Activated CD4-positive, alpha-beta T cell treated with anti-CD3 and anti-CD28 coated beads, Interleukin-2, amount 10 ng/mL, durations not matched to agents 7 days and 5 days (primary cell): ENCODE results near the gene RAP1B. TPM values are rescaled to one million over a fixed set of nuclear protein-coding genes. Genes with fewer than 3 reads are reported as not detected.

Experiments
- CTCF ChIA-PET: fragments of 350-600 bp; sonication (Branson Sonifier 250); formaldehyde crosslinking; loops from one replicate; lab custom pipeline; 2021; ENCODE audit warnings: antibody characterized with exemption; lab: Charles Lee
- POLR2A ChIA-PET: fragments of 350-600 bp; sonication (Branson Sonifier 250); formaldehyde crosslinking; loops from one replicate; lab custom pipeline; 2021; ENCODE audit warnings: antibody characterized with exemption; lab: Charles Lee
- DNase-seq: peaks from one replicate; pipeline ENCODE4 v3.0.0-alpha.2; 2020
- H3K27ac Mint-ChIP-seq: one replicate; pipeline ENCODE4 v1.8.0; 2021; ENCODE audit warnings: mild to moderate bottlenecking, moderate library complexity, mixed read lengths
- H3K27me3 Mint-ChIP-seq: one replicate; pipeline ENCODE4 v1.8.0; 2021; ENCODE audit warnings: mixed read lengths
- H3K36me3 Mint-ChIP-seq: one replicate; pipeline ENCODE4 v1.8.0; 2021; ENCODE audit warnings: low read depth, mixed read lengths
- H3K4me1 Mint-ChIP-seq: one replicate; pipeline ENCODE4 v1.8.0; 2021; ENCODE audit warnings: mixed read lengths
- H3K4me3 Mint-ChIP-seq: one replicate; pipeline ENCODE4 v1.8.0; 2021; ENCODE audit warnings: mild to moderate bottlenecking, moderate library complexity, mixed read lengths
- H3K9me3 Mint-ChIP-seq: one replicate; pipeline ENCODE4 v1.8.0; 2021; ENCODE audit warnings: mixed read lengths
- total RNA-seq, 2 experiments: library from RNA; stranded (reverse); gene quantifications; one replicate each; pipeline ENCODE4 v1.2.3, GENCODE V29; 2021

The RAP1B gene
- 100 to 1,000 TPM; 223 to 284 TPM for total RNA-seq

- Mint-ChIP-seq H3K36me3 (peaks cover 42% of the 10 kb centered on the region), H3K9me3 (no peaks in the 10 kb centered on the region), H3K27me3 (no peaks in the 10 kb centered on the region), H3K4me1 (peaks cover 43% of the 10 kb centered on the region), H3K4me3 (peak within 1 kb of the TSS; percentile 93), H3K27ac (peak within 1 kb of the TSS; percentile 97)
- ChIA-PET POLR2A (interaction anchor here (0.6 to 1.0 kb wide), 2 partner anchors 128 to 226 kb away, joined by 3 to 4 read pairs; no protein-coding TSS in a partner anchor), CTCF (interaction anchor here (0.6 to 1.9 kb wide), 6 partner anchors 15 to 255 kb away, joined by 3 to 4 read pairs (median 3); no protein-coding TSS in a partner anchor)
- peak; percentile 91 for DNase-seq
Observed at GRCh38 chr12:68610370-68611093, at the start of gene RAP1B. TSS of gene RAP1B (plus strand) at chr12:68610899. CDS start at chr12:68648725, 37,826 bp downstream.

DNA sequence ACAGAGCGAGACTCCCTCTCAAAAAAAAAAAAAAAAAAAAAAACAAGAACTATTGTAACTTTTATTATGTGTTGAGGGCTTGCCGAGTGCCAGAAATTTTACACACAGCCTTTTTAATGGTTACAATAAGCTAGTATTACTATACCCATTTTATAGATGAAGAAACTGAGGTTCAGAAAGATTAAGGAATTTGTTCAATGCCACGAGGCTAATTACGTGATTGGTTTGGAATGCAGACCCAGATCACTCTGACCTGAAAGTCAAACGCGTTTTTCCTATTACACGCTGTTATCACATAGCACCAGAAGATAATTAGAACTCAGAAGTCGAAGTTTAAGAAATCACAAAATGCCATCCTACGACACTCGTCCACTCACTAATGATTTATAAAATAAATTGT lies 48.9 kb upstream of the RAP1B start:
- H3K4me3 Mint-ChIP-seq: no peak overlapping the region
- no peaks in the 10 kb centered on the region for H3K27me3 Mint-ChIP-seq
- no peak overlapping the region for H3K27ac Mint-ChIP-seq
- H3K4me1 Mint-ChIP-seq: peaks cover 29% of the 10 kb centered on the region
- POLR2A ChIA-PET: no interaction called here
- H3K9me3 Mint-ChIP-seq: no peaks in the 10 kb centered on the region
- no peak for DNase-seq
- CTCF ChIA-PET: interaction anchor here (0.6 to 1.0 kb wide), 3 partner anchors 11 to 66 kb away, joined by 3 to 4 read pairs (median 3); no protein-coding TSS in a partner anchor
- no peaks in the 10 kb centered on the region for H3K36me3 Mint-ChIP-seq

GRCh38 chr12:68564166-68564565 lies 46.5 kb upstream of the RAP1B start:
- H3K4me1 Mint-ChIP-seq: peaks cover 26% of the 10 kb centered on the region
- ChIA-PET CTCF (interaction anchor here (0.6 to 0.7 kb wide), 2 partner anchors 18 to 388 kb away, joined by 3 to 4 read pairs; no protein-coding TSS in a partner anchor), POLR2A (no interaction called here)
- no peaks in the 10 kb centered on the region for H3K36me3 Mint-ChIP-seq
- no peaks in the 10 kb centered on the region for H3K27me3 Mint-ChIP-seq
- no peak overlapping the region for H3K4me3 Mint-ChIP-seq
- H3K27ac Mint-ChIP-seq: no peak overlapping the region
- H3K9me3 Mint-ChIP-seq: no peaks in the 10 kb centered on the region
- no peak for DNase-seq

DNA sequence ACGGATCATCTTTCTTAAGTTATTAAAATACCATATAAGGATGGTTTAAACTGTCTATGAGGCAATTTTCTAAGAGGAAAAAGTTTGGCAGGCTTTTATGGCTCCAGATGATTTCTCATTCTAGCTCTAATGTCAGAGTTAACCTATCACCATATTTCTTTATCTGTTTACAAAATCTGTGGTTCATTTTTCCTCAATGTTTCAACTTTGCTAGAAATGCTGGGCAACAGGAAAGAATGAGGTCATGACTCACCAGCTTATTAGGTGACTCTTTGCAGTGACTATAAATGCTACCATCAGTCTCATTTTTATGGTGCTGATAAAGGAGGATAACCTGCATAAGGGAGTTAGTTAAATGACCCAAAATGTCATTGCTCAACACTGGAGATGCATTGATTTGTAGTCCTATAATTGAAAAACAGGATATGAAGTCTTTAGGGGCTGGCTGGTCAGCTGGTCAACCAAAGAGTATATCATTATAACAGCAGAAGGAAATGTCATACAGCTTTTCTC lies 45.3 kb upstream of the RAP1B start:
- no peak for DNase-seq
- Mint-ChIP-seq H3K4me3 (no peak overlapping the region), H3K36me3 (no peaks in the 10 kb centered on the region), H3K9me3 (no peaks in the 10 kb centered on the region), H3K27me3 (no peaks in the 10 kb centered on the region), H3K4me1 (peaks cover 21% of the 10 kb centered on the region), H3K27ac (peak overlapping the region; percentile 15)
- ChIA-PET CTCF (interaction anchor here (1.0 to 1.9 kb wide), 2 partner anchors 10 to 13 kb away, joined by 4 to 8 read pairs; no protein-coding TSS in a partner anchor), POLR2A (interaction anchor here (0.7 kb wide), 1 partner anchor 62 kb away, joined by 3 read pairs; no protein-coding TSS in a partner anchor)

GRCh38 chr12:68568922-68569569 lies 41.7 kb upstream of the RAP1B start:
- Mint-ChIP-seq H3K27ac (no peak overlapping the region), H3K9me3 (no peaks in the 10 kb centered on the region), H3K36me3 (no peaks in the 10 kb centered on the region), H3K4me1 (peaks cover 34% of the 10 kb centered on the region), H3K27me3 (no peaks in the 10 kb centered on the region), H3K4me3 (no peak overlapping the region)
- POLR2A ChIA-PET: no interaction called here
- CTCF ChIA-PET: interaction anchor here (1.4 kb wide), 1 partner anchor 10 kb away, joined by 3 read pairs; no protein-coding TSS in a partner anchor
- no peak for DNase-seq

DNA sequence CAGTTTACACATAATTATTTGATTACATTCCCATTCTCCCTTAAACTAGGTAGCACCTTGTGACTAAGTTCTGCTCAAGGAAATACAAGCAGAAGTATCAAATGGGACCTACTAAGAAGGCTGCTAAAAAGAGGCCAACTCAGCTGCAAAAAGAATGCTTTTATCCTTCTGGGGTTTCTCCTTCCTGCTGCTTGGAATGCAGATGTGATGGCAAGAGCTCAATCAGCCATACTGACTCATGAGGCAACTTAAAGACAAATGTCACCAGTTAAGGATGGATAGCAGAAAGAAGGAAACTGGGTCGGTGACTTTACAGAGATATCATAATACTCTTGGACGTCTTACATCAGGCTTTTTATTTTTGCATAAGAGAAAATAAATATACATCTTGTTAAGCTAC lies 38.0 kb upstream of the RAP1B start:
- Mint-ChIP-seq H3K27me3 (no peaks in the 10 kb centered on the region), H3K27ac (no peak overlapping the region), H3K9me3 (no peaks in the 10 kb centered on the region), H3K4me3 (no peak overlapping the region), H3K4me1 (peaks cover 22% of the 10 kb centered on the region), H3K36me3 (no peaks in the 10 kb centered on the region)
- POLR2A ChIA-PET: interaction anchor here (1.0 kb wide), 1 partner anchor 20 kb away, joined by 3 read pairs; no protein-coding TSS in a partner anchor
- CTCF ChIA-PET: interaction anchor here (1.0 to 1.4 kb wide), 3 partner anchors 14 to 62 kb away, joined by 3 to 4 read pairs (median 3); no protein-coding TSS in a partner anchor
- no peak for DNase-seq

GRCh38 chr12:68573406-68573805 lies 37.3 kb upstream of the RAP1B start:
- no peaks in the 10 kb centered on the region for H3K27me3 Mint-ChIP-seq
- ChIA-PET CTCF (no interaction called here), POLR2A (no interaction called here)
- H3K4me3 Mint-ChIP-seq: no peak overlapping the region
- H3K9me3 Mint-ChIP-seq: no peaks in the 10 kb centered on the region
- no peaks in the 10 kb centered on the region for H3K36me3 Mint-ChIP-seq
- H3K27ac Mint-ChIP-seq: no peak overlapping the region
- H3K4me1 Mint-ChIP-seq: peaks cover 30% of the 10 kb centered on the region
- DNase-seq: no peak

GRCh38 chr12:68577949-68578348 lies 32.8 kb upstream of the RAP1B start:
- DNase-seq: no peak
- Mint-ChIP-seq H3K9me3 (no peaks in the 10 kb centered on the region), H3K36me3 (no peaks in the 10 kb centered on the region), H3K27me3 (no peaks in the 10 kb centered on the region), H3K27ac (peak overlapping the region; percentile 31), H3K4me1 (peaks cover 30% of the 10 kb centered on the region), H3K4me3 (no peak overlapping the region)
- ChIA-PET POLR2A (no interaction called here), CTCF (interaction anchor here (0.6 to 1.5 kb wide), 5 partner anchors 13 to 33 kb away, joined by 3 to 4 read pairs (median 3); partner anchors contain the start of gene RAP1B)

- POLR2A ChIA-PET: no interaction called here
- Mint-ChIP-seq H3K4me1 (peaks cover 30% of the 10 kb centered on the region), H3K27ac (peak overlapping the region; percentile 87), H3K36me3 (no peaks in the 10 kb centered on the region), H3K4me3 (no peak overlapping the region), H3K27me3 (no peaks in the 10 kb centered on the region), H3K9me3 (no peaks in the 10 kb centered on the region)
- DNase-seq: no peak
- CTCF ChIA-PET: interaction anchor here (0.6 to 1.5 kb wide), 5 partner anchors 10 to 103 kb away, joined by 3 to 4 read pairs (median 3); partner anchors contain the start of gene RAP1B
Observed at GRCh38 chr12:68578765-68579164, 31.9 kb upstream of the RAP1B start.

- Mint-ChIP-seq H3K9me3 (no peaks in the 10 kb centered on the region), H3K4me1 (peaks cover 30% of the 10 kb centered on the region), H3K27ac (peak overlapping the region; percentile 87), H3K36me3 (no peaks in the 10 kb centered on the region), H3K27me3 (no peaks in the 10 kb centered on the region), H3K4me3 (peak overlapping the region; percentile 1)
- ChIA-PET CTCF (interaction anchor here (1.0 to 1.5 kb wide), 2 partner anchors 11 to 14 kb away, joined by 3 to 4 read pairs; no protein-coding TSS in a partner anchor), POLR2A (no interaction called here)
- peak; percentile 41 for DNase-seq
Observed at GRCh38 chr12:68579254-68579653, 31.4 kb upstream of the RAP1B start.

- Mint-ChIP-seq H3K27ac (no peak overlapping the region), H3K4me3 (no peak overlapping the region), H3K27me3 (no peaks in the 10 kb centered on the region), H3K4me1 (peaks cover 37% of the 10 kb centered on the region), H3K9me3 (no peaks in the 10 kb centered on the region), H3K36me3 (peaks cover 3% of the 10 kb centered on the region)
- CTCF ChIA-PET: interaction anchor here (1.2 to 2.2 kb wide), 2 partner anchors 21 to 247 kb away, joined by 4 read pairs; no protein-coding TSS in a partner anchor
- DNase-seq: no peak
- POLR2A ChIA-PET: no interaction called here
Observed at GRCh38 chr12:68580911-68581310, 29.8 kb upstream of the RAP1B start.

DNA sequence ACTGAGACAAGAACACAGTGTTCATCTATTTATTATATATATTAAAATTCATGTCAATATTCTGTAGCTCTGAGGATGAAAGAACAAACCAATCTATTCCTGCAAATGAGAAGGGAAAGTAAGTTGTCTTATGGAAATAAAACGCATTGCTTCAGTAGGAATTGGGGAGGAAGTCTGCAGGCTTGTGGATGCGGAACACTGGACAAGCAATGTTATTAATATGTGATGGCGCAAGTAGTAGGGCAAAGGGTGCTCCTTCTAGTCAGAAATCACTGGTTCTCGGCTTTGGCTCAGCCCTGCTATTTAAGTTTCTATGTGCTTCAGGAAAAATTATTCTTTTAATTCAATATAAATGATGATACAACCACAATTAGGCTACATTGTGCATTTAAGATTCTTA lies 28.8 kb upstream of the RAP1B start:
- ChIA-PET POLR2A (no interaction called here), CTCF (no interaction called here)
- Mint-ChIP-seq H3K27me3 (no peaks in the 10 kb centered on the region), H3K4me1 (peaks cover 40% of the 10 kb centered on the region), H3K9me3 (no peaks in the 10 kb centered on the region), H3K27ac (no peak overlapping the region), H3K4me3 (no peak overlapping the region), H3K36me3 (peaks cover 3% of the 10 kb centered on the region)
- DNase-seq: no peak
